DMS 273 (cell line): Measurements from ENCODE around the gene UBR1.

Source experiments
- DNase-seq: peaks from one replicate; lab custom pipeline; 2025; ENCODE audit not compliant: unreplicated experiment; lab: John Stamatoyannopoulos, UW

The UBR1 gene

GRCh38 chr15:43107751-43108150 lies 1.9 kb upstream of the UBR1 start:
- no peak for DNase-seq

DNA sequence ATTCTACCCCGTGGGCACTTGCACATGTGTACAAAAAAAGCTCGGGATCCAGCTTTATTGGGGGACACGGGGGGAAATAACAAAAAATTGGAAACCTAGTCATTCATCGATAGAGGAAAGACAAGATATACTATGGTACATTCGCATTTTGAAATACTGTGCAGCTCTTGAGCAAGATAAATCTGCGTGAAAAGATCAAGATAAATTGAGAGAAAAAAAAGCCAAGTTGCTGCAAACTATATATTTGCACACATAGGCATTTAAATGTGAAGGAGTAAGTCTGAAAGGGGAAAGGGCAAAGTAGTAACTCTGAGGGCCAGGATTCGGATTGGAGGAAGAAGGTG lies 620 bp upstream of the UBR1 start:
- DNase-seq = no peak

GRCh38 chr15:43105077-43105736 lies 631 bp downstream of the UBR1 start:
- peak; percentile 40 for DNase-seq

GRCh38 chr15:43104426-43104825 lies 1.4 kb downstream of the UBR1 start:
- no peak for DNase-seq

GRCh38 chr15:43103907-43104306 lies 1.9 kb downstream of the UBR1 start:
- no peak for DNase-seq

DNA sequence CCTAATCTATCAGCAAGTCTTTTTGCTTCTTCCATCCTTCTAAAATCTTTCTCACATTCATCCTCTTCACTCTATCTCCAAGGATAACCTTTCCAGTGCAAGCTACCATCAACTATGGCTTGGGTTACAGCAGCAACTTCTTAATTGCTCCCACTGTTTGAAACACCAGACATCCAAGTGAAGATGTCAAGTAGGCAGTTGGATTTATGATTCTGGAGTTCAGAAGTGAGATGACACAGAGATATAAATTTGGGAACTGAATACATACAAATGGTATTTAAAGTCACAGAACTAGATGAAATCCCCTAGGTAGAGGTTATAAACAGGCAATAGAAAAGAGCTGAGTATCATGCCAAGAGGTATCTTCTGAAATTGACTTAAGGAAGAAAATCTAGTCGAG lies 3.7 kb downstream of the UBR1 start:
- no peak for DNase-seq

- DNase-seq = no peak
Observed at GRCh38 chr15:43100971-43101370, 4.9 kb downstream of the UBR1 start.

- no peak for DNase-seq
Observed at GRCh38 chr15:43099105-43099845, 6.6 kb downstream of the UBR1 start.

DNA sequence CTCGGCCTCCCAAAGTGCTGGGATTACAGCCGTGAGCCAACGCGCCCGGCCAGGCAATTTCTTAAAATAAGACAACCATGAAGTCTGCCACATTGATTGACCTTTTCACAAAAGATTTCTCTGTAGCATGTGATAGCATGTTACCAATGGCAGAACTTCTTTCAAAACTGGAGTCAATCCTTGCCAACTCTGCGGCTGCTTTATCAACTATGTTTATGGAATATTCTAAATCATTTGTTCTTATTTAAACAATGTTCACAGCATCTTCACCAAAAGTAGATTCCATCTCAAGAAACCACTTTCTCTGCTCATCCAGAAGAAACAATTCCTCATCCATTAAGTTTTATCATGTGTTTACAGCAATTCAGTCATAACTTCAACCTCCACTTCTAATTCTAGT lies 9.4 kb downstream of the UBR1 start:
- DNase-seq = no peak

DNA sequence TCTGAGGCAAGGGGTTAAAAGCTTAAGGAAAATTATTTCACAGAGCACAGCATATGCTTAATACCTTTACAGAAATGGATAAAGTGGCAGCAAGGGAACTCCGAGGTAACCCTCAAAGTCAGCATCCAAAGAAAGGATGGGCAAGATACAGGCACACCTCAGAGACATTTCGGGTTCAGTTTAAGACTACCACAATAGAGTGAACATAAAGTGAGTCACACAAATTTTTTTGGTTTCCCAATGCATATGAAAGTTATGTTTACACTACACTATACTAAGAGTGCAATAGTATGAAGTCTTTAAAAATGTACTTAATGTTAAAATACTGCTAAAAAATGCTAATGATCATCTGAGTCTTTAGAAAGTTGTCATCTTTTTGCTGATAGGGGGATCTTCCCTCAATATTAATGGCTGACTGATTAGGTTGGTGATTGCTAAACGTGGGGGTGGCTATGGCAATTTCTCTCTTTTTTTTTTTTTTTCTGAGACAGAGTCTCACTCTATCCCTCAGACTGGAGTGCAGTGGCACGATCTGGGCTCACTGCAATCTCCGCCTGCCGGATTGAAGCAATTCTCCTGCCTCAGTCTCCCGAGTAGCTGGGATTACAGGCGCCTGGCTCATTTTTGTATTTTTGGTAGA lies 10.0 kb downstream of the UBR1 start:
- no peak for DNase-seq

GRCh38 chr15:43095243-43095642 lies 10.6 kb downstream of the UBR1 start:
- DNase-seq = no peak

DNA sequence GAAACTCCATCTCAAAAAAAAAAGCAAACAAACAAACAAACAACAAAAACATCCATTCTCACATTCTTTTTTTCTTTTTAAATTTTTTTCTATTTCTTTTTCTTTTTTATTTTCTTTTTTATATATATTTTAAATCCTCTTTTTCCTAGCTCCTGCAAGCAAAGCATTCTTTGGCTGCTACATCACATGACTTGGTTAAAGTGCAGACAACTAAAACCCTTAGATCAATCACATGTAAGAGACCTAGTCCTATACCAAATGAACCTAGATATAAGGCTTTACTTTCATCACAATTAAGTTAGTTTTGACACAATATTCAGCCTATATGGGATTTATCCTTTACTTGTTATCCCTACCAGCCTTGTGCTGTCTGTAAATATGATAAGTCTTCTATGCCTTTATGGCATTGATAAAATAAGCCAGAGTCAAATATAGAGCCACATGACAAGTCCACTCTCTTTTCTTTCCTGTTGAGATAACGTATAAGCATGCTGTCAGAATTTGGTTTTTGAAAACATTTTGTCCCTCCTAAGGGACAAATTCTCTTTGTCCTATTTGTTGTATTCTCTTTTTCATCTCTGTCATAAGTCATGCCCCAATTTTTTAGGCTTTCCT lies 11.3 kb downstream of the UBR1 start:
- DNase-seq = no peak

GRCh38 chr15:43093026-43093425 lies 12.8 kb downstream of the UBR1 start:
- DNase-seq = no peak

GRCh38 chr15:43091859-43092258 lies 14.0 kb downstream of the UBR1 start:
- no peak for DNase-seq

DNA sequence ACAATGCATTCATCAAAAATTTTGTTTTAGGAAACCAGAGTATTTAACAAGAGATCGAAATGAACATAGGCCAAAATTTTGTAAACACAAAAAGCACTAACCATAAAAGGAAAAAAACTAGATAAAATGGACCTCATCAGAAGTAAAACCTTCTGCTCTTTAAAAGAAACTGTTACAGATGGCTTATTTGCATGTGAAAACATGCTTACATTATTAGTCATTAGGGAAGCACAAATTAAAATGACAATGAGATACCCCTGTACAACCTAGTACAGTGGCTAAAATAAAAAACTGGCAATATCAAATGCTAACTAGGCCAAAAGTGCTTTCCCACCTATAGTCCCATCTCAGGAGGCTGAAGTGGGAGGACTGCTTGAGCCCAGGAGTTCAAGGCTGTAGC lies 19.3 kb downstream of the UBR1 start:
- DNase-seq = no peak

- DNase-seq = no peak
Observed at GRCh38 chr15:43085921-43086320, 19.9 kb downstream of the UBR1 start.

DNA sequence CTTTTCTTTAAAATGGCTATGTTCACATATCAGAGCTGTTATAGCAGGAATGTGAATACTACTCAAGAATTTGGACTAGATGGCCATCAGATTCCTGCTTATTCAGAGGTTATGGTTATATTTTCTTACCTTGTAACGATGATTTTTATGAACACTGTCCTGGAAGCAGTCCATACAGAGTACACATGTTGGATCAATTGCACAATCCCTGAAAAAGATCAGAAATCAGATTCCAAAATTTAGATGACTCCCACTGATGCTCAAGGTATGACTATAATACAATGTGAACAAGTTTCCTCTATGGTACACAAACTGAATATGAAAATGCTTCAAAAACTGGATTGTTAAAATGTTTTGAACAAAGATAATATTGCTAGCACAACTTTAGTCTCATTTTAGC lies 23.3 kb downstream of the UBR1 start:
- DNase-seq = no peak

GRCh38 chr15:43081283-43081682 lies 24.6 kb downstream of the UBR1 start:
- DNase-seq = no peak

- DNase-seq = no peak
Observed at GRCh38 chr15:43071451-43071850, 34.4 kb downstream of the UBR1 start.

DNA sequence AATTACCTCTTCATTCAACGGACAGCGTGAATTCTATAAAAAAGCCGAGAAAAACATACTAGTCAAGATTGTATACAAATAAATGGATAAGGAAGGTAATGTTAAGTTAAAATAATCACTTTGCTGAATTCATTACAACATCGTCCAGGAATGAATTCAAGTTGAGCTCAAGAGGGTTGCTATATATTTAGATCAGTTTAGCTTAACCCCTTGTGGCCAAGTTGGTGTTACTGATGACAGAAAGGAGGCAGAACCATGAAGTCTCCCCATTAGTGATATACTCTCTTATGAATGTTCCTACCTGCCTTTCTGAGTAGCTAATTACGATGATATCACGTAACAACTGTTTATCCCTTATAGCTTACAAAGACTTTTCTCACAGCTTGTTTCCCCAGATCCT lies 34.9 kb downstream of the UBR1 start:
- DNase-seq = no peak

DNA sequence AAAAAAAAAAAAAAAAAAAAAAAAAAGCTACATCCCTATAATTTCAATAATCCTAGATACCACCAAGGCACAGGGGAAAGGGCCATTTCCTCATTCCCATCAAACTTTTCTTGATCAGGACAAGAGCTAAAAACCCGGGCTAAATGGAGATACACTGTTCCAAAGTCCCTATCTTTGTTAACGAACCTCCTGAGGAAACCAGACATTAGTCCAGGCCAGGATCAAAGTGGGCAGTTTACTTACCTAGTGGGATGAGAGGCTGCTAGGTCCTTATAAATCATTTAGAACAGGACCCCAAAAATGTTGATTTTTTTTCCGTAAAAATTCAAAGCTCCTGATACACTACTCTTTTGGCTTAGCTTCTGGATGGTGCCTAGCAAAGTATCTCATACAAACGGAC lies 35.6 kb downstream of the UBR1 start:
- no peak for DNase-seq
